Type B pancreatic cell (in vitro differentiated cells): ENCODE measurements around the gene CELF4. TPM values are rescaled to one million over a fixed set of nuclear protein-coding genes. Genes with fewer than 3 reads are reported as not detected.

Experiments used
- DNase-seq: peaks from one replicate; pipeline ENCODE4 v3.0.0; 2021; ENCODE audit warnings: mixed read lengths; ENCODE audit not compliant: unreplicated experiment; ENCODE audit errors: extremely low spot score
- H3K27ac Mint-ChIP-seq: 2 replicates; pipeline ENCODE4 v1.8.0; 2021; ENCODE audit warnings: mild to moderate bottlenecking, mixed read lengths
- H3K27me3 Mint-ChIP-seq: 2 replicates; pipeline ENCODE4 v1.8.0; 2021; ENCODE audit warnings: mixed read lengths
- H3K36me3 Mint-ChIP-seq: 2 replicates; pipeline ENCODE4 v1.8.0; 2021; ENCODE audit warnings: mixed read lengths
- H3K4me1 Mint-ChIP-seq: one replicate; pipeline ENCODE4 v1.8.0; 2021; ENCODE audit warnings: mixed read lengths; ENCODE audit not compliant: unreplicated experiment
- H3K4me3 Mint-ChIP-seq: 2 replicates; pipeline ENCODE4 v1.8.0; 2021; ENCODE audit warnings: mild to moderate bottlenecking, mixed read lengths
- H3K9me3 Mint-ChIP-seq: 2 replicates; pipeline ENCODE4 v1.8.0; 2021; ENCODE audit warnings: mixed read lengths
- total RNA-seq: library from RNA; stranded (reverse); gene quantifications from 2 replicates; pipeline ENCODE4 v1.2.1, GENCODE V29; 2021; ENCODE audit warnings: low replicate concordance
- TF ChIP-seq, protein P1 (sequence below): fragments of 200-600 bp; sonication (generic); conservative IDR thresholded peaks from 2 replicates; pipeline ENCODE4 v1.5.0; 2021; ENCODE audit warnings: antibody characterized with exemption, mild to moderate bottlenecking

Gene CELF4
- total RNA-seq, 1 donor from 2014 or later: 9.2 TPM

DNA sequence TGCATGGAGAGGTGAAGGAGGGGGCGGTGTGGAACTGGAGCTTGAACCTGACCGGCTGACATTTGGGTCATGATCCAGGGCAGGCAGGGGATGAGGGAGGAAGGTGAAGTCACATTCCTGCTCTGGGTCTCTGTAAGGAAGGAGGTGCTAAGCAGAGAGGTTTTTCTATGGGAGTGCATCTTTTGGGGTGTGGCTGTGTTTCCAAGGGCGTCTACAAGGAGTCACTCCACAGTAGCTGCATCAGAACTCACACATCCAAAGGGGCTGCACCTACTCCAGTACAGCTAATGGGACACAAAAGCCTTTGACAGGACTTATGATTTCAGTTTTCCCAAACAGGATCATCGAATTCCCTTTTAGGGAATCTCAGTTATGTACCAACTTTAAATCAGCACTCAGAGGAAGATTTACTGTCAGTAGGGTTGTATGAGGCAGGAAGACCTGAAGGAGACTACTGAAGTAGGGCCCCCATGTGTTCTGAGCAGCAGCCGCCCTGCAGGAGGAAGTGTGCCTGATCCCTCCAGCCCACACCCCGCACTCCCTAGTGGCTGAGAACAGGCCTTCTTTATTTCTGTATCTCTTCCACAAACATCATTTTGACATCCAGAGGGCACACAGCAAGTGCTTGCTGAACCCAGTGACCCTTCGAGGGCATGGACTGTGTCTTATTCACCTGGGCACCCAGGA is 137.2 kb downstream of the CELF4 start:
- H3K9me3 Mint-ChIP-seq: no peaks in the 10 kb centered on the region
- no peak overlapping the region for H3K27ac Mint-ChIP-seq
- H3K27me3 Mint-ChIP-seq: no peaks in the 10 kb centered on the region
- no peaks in the 10 kb centered on the region for H3K36me3 Mint-ChIP-seq
- H3K4me3 Mint-ChIP-seq: no peak overlapping the region
- TF ChIP-seq, protein P1, sequence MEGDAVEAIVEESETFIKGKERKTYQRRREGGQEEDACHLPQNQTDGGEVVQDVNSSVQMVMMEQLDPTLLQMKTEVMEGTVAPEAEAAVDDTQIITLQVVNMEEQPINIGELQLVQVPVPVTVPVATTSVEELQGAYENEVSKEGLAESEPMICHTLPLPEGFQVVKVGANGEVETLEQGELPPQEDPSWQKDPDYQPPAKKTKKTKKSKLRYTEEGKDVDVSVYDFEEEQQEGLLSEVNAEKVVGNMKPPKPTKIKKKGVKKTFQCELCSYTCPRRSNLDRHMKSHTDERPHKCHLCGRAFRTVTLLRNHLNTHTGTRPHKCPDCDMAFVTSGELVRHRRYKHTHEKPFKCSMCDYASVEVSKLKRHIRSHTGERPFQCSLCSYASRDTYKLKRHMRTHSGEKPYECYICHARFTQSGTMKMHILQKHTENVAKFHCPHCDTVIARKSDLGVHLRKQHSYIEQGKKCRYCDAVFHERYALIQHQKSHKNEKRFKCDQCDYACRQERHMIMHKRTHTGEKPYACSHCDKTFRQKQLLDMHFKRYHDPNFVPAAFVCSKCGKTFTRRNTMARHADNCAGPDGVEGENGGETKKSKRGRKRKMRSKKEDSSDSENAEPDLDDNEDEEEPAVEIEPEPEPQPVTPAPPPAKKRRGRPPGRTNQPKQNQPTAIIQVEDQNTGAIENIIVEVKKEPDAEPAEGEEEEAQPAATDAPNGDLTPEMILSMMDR: no peak
- DNase-seq: no peak
- no peaks in the 10 kb centered on the region for H3K4me1 Mint-ChIP-seq

GRCh38 chr18:37426586-37426985 is 139.0 kb downstream of the CELF4 start:
- Mint-ChIP-seq H3K27ac (no peak overlapping the region), H3K4me3 (no peak overlapping the region), H3K9me3 (no peaks in the 10 kb centered on the region), H3K27me3 (no peaks in the 10 kb centered on the region), H3K36me3 (no peaks in the 10 kb centered on the region), H3K4me1 (peaks cover 14% of the 10 kb centered on the region)
- no peak for DNase-seq
- TF ChIP-seq, protein P1: no peak

- Mint-ChIP-seq H3K4me1 (peaks cover 17% of the 10 kb centered on the region), H3K9me3 (no peaks in the 10 kb centered on the region), H3K27me3 (no peaks in the 10 kb centered on the region)
Observed at GRCh38 chr18:37425222-37425621, 140.4 kb downstream of the CELF4 start.

GRCh38 chr18:37424507-37424906 is 141.1 kb downstream of the CELF4 start:
- Mint-ChIP-seq H3K9me3 (no peaks in the 10 kb centered on the region), H3K27ac (no peak overlapping the region), H3K27me3 (no peaks in the 10 kb centered on the region), H3K36me3 (no peaks in the 10 kb centered on the region), H3K4me3 (no peak overlapping the region), H3K4me1 (peaks cover 17% of the 10 kb centered on the region)
- DNase-seq: no peak
- TF ChIP-seq, protein P1: no peak

More at GRCh38 chr18:37425222-37425621, 140.4 kb downstream of the CELF4 start:
- TF ChIP-seq, protein P1: no peak
- Mint-ChIP-seq H3K36me3 (no peaks in the 10 kb centered on the region), H3K27ac (no peak overlapping the region), H3K4me3 (no peak overlapping the region)
- DNase-seq: no peak

GRCh38 chr18:37422596-37422995 is 143.0 kb downstream of the CELF4 start:
- no peaks in the 10 kb centered on the region for H3K9me3 Mint-ChIP-seq
- H3K27me3 Mint-ChIP-seq: no peaks in the 10 kb centered on the region
- peak overlapping the region; percentile 17 for H3K27ac Mint-ChIP-seq
- DNase-seq: no peak
- TF ChIP-seq, protein P1: no peak
- no peak overlapping the region for H3K4me3 Mint-ChIP-seq
- peaks cover 17% of the 10 kb centered on the region for H3K4me1 Mint-ChIP-seq
- no peaks in the 10 kb centered on the region for H3K36me3 Mint-ChIP-seq

- no peak for DNase-seq
- H3K27ac Mint-ChIP-seq: peak overlapping the region; percentile 17
- H3K36me3 Mint-ChIP-seq: no peaks in the 10 kb centered on the region
- peaks cover 4% of the 10 kb centered on the region for H3K27me3 Mint-ChIP-seq
- peaks cover 17% of the 10 kb centered on the region for H3K4me1 Mint-ChIP-seq
- H3K9me3 Mint-ChIP-seq: no peaks in the 10 kb centered on the region
- TF ChIP-seq, protein P1: no peak
- H3K4me3 Mint-ChIP-seq: no peak overlapping the region
Observed at GRCh38 chr18:37422116-37422515, 143.5 kb downstream of the CELF4 start.
